HEK293T (cell line): Measurements from ENCODE around the gene ATOH8.

Source experiments
- CTCF ChIA-PET: fragments of 350-600 bp; formaldehyde crosslinking; extraction: SDS; loops from one replicate; lab custom pipeline; 2021; ENCODE audit warnings: antibody characterized with exemption, inconsistent platforms; lab: Yijun Ruan, JAX
- POLR2A ChIA-PET: fragments of 350-600 bp; formaldehyde crosslinking; extraction: SDS; loops from one replicate; lab custom pipeline; 2020; ENCODE audit warnings: antibody characterized with exemption, inconsistent platforms; lab: Yijun Ruan, JAX
- DNase-seq: peaks from one replicate; pipeline ENCODE4 v3.0.0; 2012; ENCODE audit warnings: mixed read lengths; ENCODE audit errors: extremely low spot score
- ARNT ChIP-seq: fragments of 450-650 bp; IDR thresholded peaks from 2 replicates; pipeline ENCODE4 v1.6.1; 2017; ENCODE audit warnings: mild to moderate bottlenecking
- BHLHE40 ChIP-seq: fragments of 450-650 bp; IDR thresholded peaks from 2 replicates; pipeline ENCODE4 v1.6.1; 2016; ENCODE audit warnings: mild to moderate bottlenecking, moderate library complexity, borderline replicate concordance
- CTBP1 ChIP-seq: fragments of 450-650 bp; IDR thresholded peaks from 2 replicates; pipeline ENCODE4 v1.6.1; 2016; ENCODE audit warnings: borderline replicate concordance
- ELF4 ChIP-seq: fragments of 450-650 bp; IDR thresholded peaks from 2 replicates; pipeline ENCODE4 v1.6.1; 2017; ENCODE audit warnings: antibody characterized with exemption
- FOXA1 ChIP-seq: fragments of 450-650 bp; IDR thresholded peaks from 2 replicates; pipeline ENCODE4 v1.6.1; 2016; ENCODE audit warnings: mild to moderate bottlenecking
- FOXK2 ChIP-seq: fragments of 450-650 bp; IDR thresholded peaks from 2 replicates; pipeline ENCODE4 v1.6.1; 2016; ENCODE audit warnings: mild to moderate bottlenecking
- FOXM1 ChIP-seq: fragments of 450-650 bp; IDR thresholded peaks from 2 replicates; pipeline ENCODE4 v1.6.1; 2017; ENCODE audit warnings: mild to moderate bottlenecking, borderline replicate concordance
- HDGF ChIP-seq: fragments of 450-650 bp; IDR thresholded peaks from 2 replicates; pipeline ENCODE4 v1.6.1; 2017; ENCODE audit warnings: antibody characterized with exemption, borderline replicate concordance
- L3MBTL2 ChIP-seq: fragments of 450-650 bp; conservative IDR thresholded peaks from 2 replicates; pipeline ENCODE4 v1.6.1; 2016; ENCODE audit warnings: mild to moderate bottlenecking
- LEF1 ChIP-seq: fragments of 450-650 bp; IDR thresholded peaks from 2 replicates; pipeline ENCODE4 v1.6.1; 2017; ENCODE audit warnings: mild to moderate bottlenecking, borderline replicate concordance
- NFRKB ChIP-seq: fragments of 450-650 bp; IDR thresholded peaks from 2 replicates; pipeline ENCODE4 v1.6.1; 2016; ENCODE audit warnings: mild to moderate bottlenecking, moderate library complexity
- PKNOX1 ChIP-seq: fragments of 450-650 bp; IDR thresholded peaks from 2 replicates; pipeline ENCODE4 v1.6.1; 2016
- SP1 ChIP-seq: fragments of 450-650 bp; IDR thresholded peaks from 2 replicates; pipeline ENCODE4 v1.6.1; 2017
- SUZ12 ChIP-seq: fragments of 450-650 bp; IDR thresholded peaks from 2 replicates; pipeline ENCODE4 v1.6.1; 2016; ENCODE audit warnings: mild to moderate bottlenecking
- TARDBP ChIP-seq: fragments of 450-650 bp; IDR thresholded peaks from 2 replicates; pipeline ENCODE4 v1.6.1; 2016
- ZNF384 ChIP-seq: fragments of 450-650 bp; IDR thresholded peaks from 2 replicates; pipeline ENCODE4 v1.6.1; 2016

Gene ATOH8

GRCh38 chr2:85765081-85765731 is 11.4 kb downstream of the ATOH8 start:
- ChIA-PET POLR2A (no interaction called here), CTCF (no interaction called here)
- no peak for TF ChIP-seq SP1
- TF ChIP-seq L3MBTL2: no peak
- no peak for TF ChIP-seq HDGF
- peak; percentile 73 for TF ChIP-seq PKNOX1
- DNase-seq: no peak

GRCh38 chr2:85766229-85766628 is 12.4 kb downstream of the ATOH8 start:
- CTCF ChIA-PET: interaction anchor here (0.6 kb wide), 1 partner anchor 12 kb away, joined by 4 read pairs; no protein-coding TSS in a partner anchor
- DNase-seq: no peak
- POLR2A ChIA-PET: no interaction called here
- no peak for TF ChIP-seq FOXA1
- no peak for TF ChIP-seq ELF4
- TF ChIP-seq FOXK2: no peak
- no peak for TF ChIP-seq ARNT

GRCh38 chr2:85767803-85768665 is 14.2 kb downstream of the ATOH8 start:
- DNase-seq: no peak

GRCh38 chr2:85768713-85769112 is 14.9 kb downstream of the ATOH8 start:
- TF ChIP-seq TARDBP: no peak
- TF ChIP-seq NFRKB: no peak
- no peak for TF ChIP-seq HDGF
- no peak for TF ChIP-seq CTBP1
- TF ChIP-seq PKNOX1: no peak
- TF ChIP-seq ELF4: no peak
- no peak for TF ChIP-seq FOXK2
- no peak for TF ChIP-seq SP1
- TF ChIP-seq ZNF384: no peak
- no peak for TF ChIP-seq FOXM1
- no peak for TF ChIP-seq ARNT
- DNase-seq: no peak
- CTCF ChIA-PET: interaction anchor here (0.6 to 2.1 kb wide), 3 partner anchors 8 to 149 kb away, joined by 3 to 8 read pairs (median 5); no protein-coding TSS in a partner anchor
- POLR2A ChIA-PET: no interaction called here

More at GRCh38 chr2:85767803-85768665, 14.2 kb downstream of the ATOH8 start:
- ChIA-PET POLR2A (no interaction called here), CTCF (interaction anchor here (0.6 kb wide), 1 partner anchor 148 kb away, joined by 3 read pairs; no protein-coding TSS in a partner anchor)
- TF ChIP-seq SUZ12 (no peak), ARNT (no peak), FOXM1 (no peak), PKNOX1 (no peak), TARDBP (no peak), HDGF (no peak), ZNF384 (no peak), FOXA1 (no peak), NFRKB (no peak), L3MBTL2 (no peak), LEF1 (no peak), FOXK2 (no peak)

- ChIA-PET POLR2A (no interaction called here), CTCF (interaction anchor here (0.8 to 2.1 kb wide), 3 partner anchors 8 to 18 kb away, joined by 3 to 8 read pairs (median 5); no protein-coding TSS in a partner anchor)
- no peak for TF ChIP-seq ELF4
- TF ChIP-seq FOXA1: no peak
- no peak for TF ChIP-seq TARDBP
- TF ChIP-seq PKNOX1: no peak
- TF ChIP-seq LEF1: no peak
- no peak for TF ChIP-seq SUZ12
- TF ChIP-seq SP1: no peak
- TF ChIP-seq ZNF384: no peak
- TF ChIP-seq FOXM1: no peak
- TF ChIP-seq L3MBTL2: no peak
- TF ChIP-seq CTBP1: no peak
- no peak for TF ChIP-seq ARNT
- no peak for TF ChIP-seq FOXK2
- no peak for TF ChIP-seq NFRKB
- TF ChIP-seq BHLHE40: no peak
- TF ChIP-seq HDGF: no peak
- DNase-seq: peak; percentile 78
These were observed 15.6 kb downstream of the ATOH8 start for GRCh38 chr2:85769236-85769982.
